Fibroblast of villous mesenchyme (primary cell): ENCODE measurements around the gene PLEKHB2. TPM values are rescaled to one million over a fixed set of nuclear protein-coding genes. Genes with fewer than 3 reads are reported as not detected.

Experiments
- DNase-seq: peaks from one replicate; pipeline ENCODE4 v3.0.0-alpha.2; 2010; ENCODE audit warnings: low read depth
- H3K4me3 ChIP-seq: 2 replicates; pipeline ENCODE4 v1.5.1; 2011; ENCODE audit warnings: low read depth, mild to moderate bottlenecking, low read length
- total RNA-seq: library from RNA; depleted of rRNA; stranded (reverse); fragments of >200 nt; gene quantifications from 2 replicates; pipeline ENCODE4 v1.2.3, GENCODE V29; 2012
- TF ChIP-seq, protein P1 (sequence below): IDR thresholded peaks from 2 replicates; pipeline ENCODE4 v1.5.1; 2012; ENCODE audit warnings: low read depth, mild to moderate bottlenecking, low read length; ENCODE audit not compliant: insufficient read depth

The PLEKHB2 gene
- total RNA-seq = 98.2 and 167 TPM in 2 replicates

DNA sequence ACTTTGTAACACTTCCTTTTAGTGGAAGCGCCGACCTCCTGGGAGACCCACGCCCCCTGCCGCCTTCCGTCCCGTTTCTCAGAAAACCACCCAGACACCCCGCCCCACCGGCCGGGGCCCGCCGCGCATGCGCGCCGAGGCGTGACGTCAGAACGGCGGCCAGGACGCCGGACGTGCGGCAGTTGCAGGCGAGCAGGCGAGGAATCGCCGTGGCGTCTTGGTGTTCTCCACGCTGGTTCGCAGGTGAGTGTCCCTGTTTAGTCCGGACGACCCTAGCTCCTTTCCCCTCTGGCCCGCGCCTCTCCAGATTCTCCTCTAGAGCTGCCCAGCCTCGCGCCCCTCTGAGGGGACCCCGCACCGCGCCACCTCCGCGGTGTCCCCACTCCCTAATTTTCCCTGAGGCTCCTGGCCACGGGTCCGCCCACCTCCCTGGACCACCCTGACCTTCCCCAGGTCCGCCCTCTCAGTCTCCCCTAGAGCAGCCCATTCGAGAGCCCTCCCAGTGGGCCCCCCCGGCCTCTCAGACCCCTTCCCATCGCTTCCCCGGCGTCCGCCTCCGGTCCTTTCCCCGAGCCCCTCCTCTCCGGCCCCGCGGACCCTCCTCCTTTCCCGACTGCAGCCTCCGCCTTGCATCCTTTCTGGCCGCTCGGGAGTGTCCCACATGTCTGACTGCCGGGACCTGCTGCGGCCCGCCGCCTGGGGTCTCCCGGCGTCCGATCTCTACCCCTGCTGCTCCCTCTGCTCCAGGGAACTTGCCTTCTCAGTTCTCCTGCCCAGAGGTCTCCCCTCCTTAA, at the start of gene PLEKHB2:
TSS of gene PLEKHB2 (plus strand) at position 181 of the 794 bp plus-strand sequence. CDS start 15,606 bp downstream, outside the sequence.
- TF ChIP-seq, protein P1, sequence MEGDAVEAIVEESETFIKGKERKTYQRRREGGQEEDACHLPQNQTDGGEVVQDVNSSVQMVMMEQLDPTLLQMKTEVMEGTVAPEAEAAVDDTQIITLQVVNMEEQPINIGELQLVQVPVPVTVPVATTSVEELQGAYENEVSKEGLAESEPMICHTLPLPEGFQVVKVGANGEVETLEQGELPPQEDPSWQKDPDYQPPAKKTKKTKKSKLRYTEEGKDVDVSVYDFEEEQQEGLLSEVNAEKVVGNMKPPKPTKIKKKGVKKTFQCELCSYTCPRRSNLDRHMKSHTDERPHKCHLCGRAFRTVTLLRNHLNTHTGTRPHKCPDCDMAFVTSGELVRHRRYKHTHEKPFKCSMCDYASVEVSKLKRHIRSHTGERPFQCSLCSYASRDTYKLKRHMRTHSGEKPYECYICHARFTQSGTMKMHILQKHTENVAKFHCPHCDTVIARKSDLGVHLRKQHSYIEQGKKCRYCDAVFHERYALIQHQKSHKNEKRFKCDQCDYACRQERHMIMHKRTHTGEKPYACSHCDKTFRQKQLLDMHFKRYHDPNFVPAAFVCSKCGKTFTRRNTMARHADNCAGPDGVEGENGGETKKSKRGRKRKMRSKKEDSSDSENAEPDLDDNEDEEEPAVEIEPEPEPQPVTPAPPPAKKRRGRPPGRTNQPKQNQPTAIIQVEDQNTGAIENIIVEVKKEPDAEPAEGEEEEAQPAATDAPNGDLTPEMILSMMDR = peak; percentile 31
- H3K4me3 ChIP-seq = peak within 1 kb of the TSS; percentile 94
- peak; percentile 93 for DNase-seq

DNA sequence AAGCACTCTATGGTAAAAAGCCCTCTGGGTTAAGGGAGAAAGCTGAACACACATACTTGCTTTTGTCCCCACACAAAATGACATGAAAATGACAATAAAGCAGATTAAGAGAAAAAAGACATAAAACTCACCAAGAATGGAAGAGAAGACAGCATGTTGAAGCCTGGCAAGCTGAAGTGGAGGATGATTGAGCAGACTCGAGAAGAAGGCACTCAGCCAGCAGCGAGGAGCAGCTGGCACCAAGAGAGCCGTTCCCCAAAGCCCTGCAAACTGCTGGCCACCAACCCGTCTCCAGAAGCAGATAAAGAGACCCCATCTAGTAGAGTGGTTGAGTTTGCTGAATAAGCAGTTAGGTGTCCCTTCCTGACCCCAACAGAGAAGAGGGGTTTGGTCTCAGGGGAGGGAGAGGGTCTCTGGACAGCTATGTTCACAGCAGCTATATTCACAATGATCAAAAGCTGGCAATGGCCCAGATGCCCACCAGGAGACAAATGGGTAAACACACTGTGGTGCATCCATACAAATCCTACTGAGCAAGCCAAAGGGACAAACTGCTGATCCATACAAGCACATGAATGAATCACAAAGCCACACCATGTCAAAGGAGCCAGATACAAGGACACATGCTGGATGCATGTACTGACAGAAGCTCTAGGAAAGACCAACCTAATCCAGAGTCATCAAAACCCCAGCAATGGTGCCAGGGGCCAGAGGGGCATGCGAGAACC, 48.8 kb upstream of the PLEKHB2 start:
- TF ChIP-seq, protein P1 = no peak
- no peak for DNase-seq
- H3K4me3 ChIP-seq = no peak overlapping the region

GRCh38 chr2:131056932-131057287, 48.2 kb upstream of the PLEKHB2 start:
- no peak for DNase-seq
- no peak overlapping the region for H3K4me3 ChIP-seq
- TF ChIP-seq, protein P1 = no peak

DNA sequence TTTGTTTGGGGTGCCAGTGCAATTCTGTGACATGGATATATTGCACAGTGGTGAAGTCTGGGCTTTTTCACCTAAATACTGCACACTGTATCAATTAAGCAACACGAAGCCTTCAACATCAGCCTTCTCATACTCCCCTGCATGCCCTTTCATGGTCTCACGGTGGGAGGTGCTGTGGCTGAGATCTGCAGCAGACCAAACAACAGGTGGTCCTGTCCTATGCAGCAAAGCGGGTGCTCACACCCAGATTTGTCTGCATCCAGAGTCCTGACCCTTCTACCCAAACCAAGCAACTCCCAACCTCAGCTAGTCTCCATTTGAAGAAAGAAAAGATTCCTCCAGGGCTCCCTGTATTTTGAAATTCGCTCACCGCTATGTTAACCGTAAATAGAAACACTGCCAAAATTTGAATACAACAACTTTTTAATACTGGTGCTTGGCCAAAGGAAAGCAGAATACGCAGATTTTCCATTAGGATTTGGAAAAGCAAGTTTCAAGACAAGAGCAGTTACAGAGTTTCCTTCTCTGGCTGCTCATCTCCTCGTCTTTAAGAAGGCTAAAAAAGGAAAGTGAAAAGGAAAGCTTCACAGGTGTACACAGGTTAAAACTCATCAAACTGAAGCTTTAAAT, 46.8 kb upstream of the PLEKHB2 start:
- H3K4me3 ChIP-seq = no peak overlapping the region
- no peak for DNase-seq
- TF ChIP-seq, protein P1 = no peak

GRCh38 chr2:131058920-131059319, 46.2 kb upstream of the PLEKHB2 start:
- DNase-seq = no peak

More at GRCh38 chr2:131058920-131059319, 46.2 kb upstream of the PLEKHB2 start:
- no peak overlapping the region for H3K4me3 ChIP-seq
- TF ChIP-seq, protein P1 = no peak
